A549 (cell line): ENCODE measurements around the gene CD36. TPM values are rescaled to one million over a fixed set of nuclear protein-coding genes. Genes with fewer than 3 reads are reported as not detected.

Experiments used
- ATAC-seq, 2 experiments: fragments of 200-7000 bp in 1 of 2; fragments of >200 bp in 1 of 2; cut with Nextera tagmentation in 1 of 2; cut with Tn5 transposase in 1 of 2; 3 replicates each; pipeline versions ENCODE4 v1.8.0 to v1.9.1; 2018 to 2020; ENCODE audit warnings: mild to moderate bottlenecking in 1 of 2, moderate library complexity in 1 of 2
- CTCF ChIA-PET: fragments of 300-600 bp; sonication (Branson Sonifier 250); formaldehyde crosslinking; extraction: SDS; loops from one replicate; lab custom pipeline; 2021; ENCODE audit warnings: antibody characterized with exemption, inconsistent platforms; lab: Yijun Ruan, JAX
- POLR2A ChIA-PET: fragments of 350-600 bp; formaldehyde crosslinking; extraction: SDS; loops from one replicate; lab custom pipeline; 2021; ENCODE audit warnings: antibody characterized with exemption, inconsistent platforms; lab: Yijun Ruan, JAX
- DNase-seq, 2 experiments: peaks; one replicate each; pipeline versions ENCODE4 v3.0.0 to v3.0.0-alpha.2; 2011 to 2016; ENCODE audit warnings: low read depth in 1 of 2, low spot score in 1 of 2
- FAIRE-seq: peaks from 2 replicates; lab custom pipeline; 2011; peaks lifted over from hg19 to GRCh38; lab: Jason Lieb, UNC
- H3K27ac ChIP-seq, 2 experiments: fragments of >200 bp; sonication (Bioruptor Twin); formaldehyde crosslinking; 3 replicates each; pipeline ENCODE4 v1.5.1; 2016 to 2017
- H3K4me1 ChIP-seq: fragments of >200 bp; sonication (Bioruptor Twin); formaldehyde crosslinking; 3 replicates; pipeline ENCODE4 v1.6.1; 2016
- H3K4me2 ChIP-seq: fragments of >200 bp; sonication (Bioruptor Twin); formaldehyde crosslinking; 3 replicates; pipeline ENCODE4 v1.6.1; 2016
- H3K4me3 ChIP-seq: fragments of >200 bp; sonication (Bioruptor Twin); formaldehyde crosslinking; 3 replicates; pipeline ENCODE4 v1.5.1; 2016
- H3K9me3 ChIP-seq: fragments of >200 bp; sonication (Bioruptor Twin); formaldehyde crosslinking; 3 replicates; pipeline ENCODE4 v1.6.1; 2016
- ATOH8 ChIP-seq: fragments of 250-450 bp; sonication (Bioruptor Pico); IDR thresholded peaks from 2 replicates; pipeline ENCODE4 v1.5.0; 2020; ENCODE audit warnings: low read depth, mild to moderate bottlenecking, moderate library complexity
- BCL3 ChIP-seq: fragments of >200 bp; sonication (Bioruptor Twin); formaldehyde crosslinking; IDR thresholded peaks from 3 replicates; pipeline ENCODE4 v1.6.1; 2016
- BHLHE40 ChIP-seq: IDR thresholded peaks from 2 replicates; pipeline ENCODE4 v1.6.1; 2012; ENCODE audit warnings: low read depth, low read length, inconsistent platforms
- CEBPB ChIP-seq, 2 experiments: fragments of >200 bp in 1 of 2; sonication (Bioruptor Twin) in 1 of 2; formaldehyde crosslinking in 1 of 2; IDR thresholded peaks; 2 replicates each; pipeline ENCODE4 v1.6.1; 2012 to 2016
- CHD2 ChIP-seq: fragments of 150-350 bp; IDR thresholded peaks from 2 replicates; pipeline ENCODE4 v1.6.1; 2014; ENCODE audit warnings: low read length; ENCODE audit not compliant: partially characterized antibody
- CHD4 ChIP-seq: fragments of 200-600 bp; sonication (generic); IDR thresholded peaks from 2 replicates; pipeline ENCODE4 v1.6.1; 2016; ENCODE audit warnings: antibody characterized with exemption, mild to moderate bottlenecking, borderline replicate concordance
- EHF ChIP-seq: fragments of 250-450 bp; sonication (Bioruptor Pico); IDR thresholded peaks from 2 replicates; pipeline ENCODE4 v1.5.0; 2020; ENCODE audit warnings: mild to moderate bottlenecking
- ELK1 ChIP-seq: fragments of 150-350 bp; IDR thresholded peaks from 2 replicates; pipeline ENCODE4 v1.6.1; 2014; ENCODE audit warnings: low read depth, mild to moderate bottlenecking, low read length
- FOSL2 ChIP-seq, 2 experiments: fragments of 450-650 bp in 1 of 2; fragments of >200 bp in 1 of 2; sonication (Bioruptor Twin) in 1 of 2; formaldehyde crosslinking; IDR thresholded peaks; 2 replicates each; pipeline versions ENCODE4 v1.5.0 to v1.6.1; 2016 to 2020; ENCODE audit warnings: mild to moderate bottlenecking in 1 of 2, moderate library complexity in 1 of 2
- FOXS1 ChIP-seq: fragments of 250-450 bp; sonication (Bioruptor Pico); IDR thresholded peaks from 2 replicates; pipeline ENCODE4 v1.5.0; 2020; ENCODE audit warnings: mild to moderate bottlenecking, moderate library complexity
- HDAC2 ChIP-seq: fragments of 200-600 bp; sonication (generic); IDR thresholded peaks from 2 replicates; pipeline ENCODE4 v1.6.1; 2016
- HES2 ChIP-seq: fragments of >200 bp; sonication (Bioruptor Twin); formaldehyde crosslinking; IDR thresholded peaks from 2 replicates; pipeline ENCODE4 v1.6.1; 2016
- HEYL ChIP-seq: fragments of 250-450 bp; sonication (Bioruptor Pico); IDR thresholded peaks from 2 replicates; pipeline ENCODE4 v1.8.0; 2021; ENCODE audit warnings: mild to moderate bottlenecking, moderate library complexity
- HOXB13 ChIP-seq: fragments of 250-450 bp; sonication (Bioruptor Pico); IDR thresholded peaks from 2 replicates; pipeline ENCODE4 v1.5.0; 2020; ENCODE audit warnings: low read depth, mild to moderate bottlenecking, moderate library complexity
- JUN ChIP-seq, 2 experiments: fragments of >200 bp; sonication (Bioruptor Twin); formaldehyde crosslinking; IDR thresholded peaks; 2 replicates in 1 of 2; 3 replicates in 1 of 2; pipeline ENCODE4 v1.6.1; 2016 to 2017
- KDM5A ChIP-seq: fragments of 200-600 bp; sonication (generic); IDR thresholded peaks from 2 replicates; pipeline ENCODE4 v1.6.1; 2016; ENCODE audit warnings: antibody characterized with exemption, mild to moderate bottlenecking
- MAFK ChIP-seq: fragments of 450-650 bp; IDR thresholded peaks from 2 replicates; pipeline ENCODE4 v1.6.1; 2014; ENCODE audit not compliant: partially characterized antibody
- MAX ChIP-seq: IDR thresholded peaks from 2 replicates; pipeline ENCODE4 v1.6.1; 2012
- MAZ ChIP-seq: fragments of 150-350 bp; IDR thresholded peaks from 2 replicates; pipeline ENCODE4 v1.6.1; 2014; ENCODE audit warnings: antibody characterized with exemption, low read depth, low read length, borderline replicate concordance
- PBX3 ChIP-seq: IDR thresholded peaks from 2 replicates; pipeline ENCODE4 v1.6.1; 2012
- POLR2A ChIP-seq: IDR thresholded peaks from 2 replicates; pipeline ENCODE4 v1.6.1; 2012; ENCODE audit warnings: mild to moderate bottlenecking, low read length
- RARB ChIP-seq: fragments of 250-450 bp; sonication (Bioruptor Pico); IDR thresholded peaks from 2 replicates; pipeline ENCODE4 v1.8.0; 2021; ENCODE audit warnings: mild to moderate bottlenecking, moderate library complexity
- SMC3 ChIP-seq: fragments of >200 bp; sonication (Bioruptor Twin); formaldehyde crosslinking; IDR thresholded peaks from 3 replicates; pipeline ENCODE4 v1.6.1; 2018; ENCODE audit warnings: inconsistent platforms
- SREBF2 ChIP-seq: fragments of 450-650 bp; IDR thresholded peaks from 2 replicates; pipeline ENCODE4 v1.6.1; 2014; ENCODE audit warnings: mild to moderate bottlenecking, moderate library complexity
- TP53 ChIP-seq: fragments of 250-450 bp; sonication (Bioruptor Pico); IDR thresholded peaks from 2 replicates; pipeline ENCODE4 v1.5.0; 2021; ENCODE audit warnings: mild to moderate bottlenecking, moderate library complexity
- USF2 ChIP-seq: fragments of 450-650 bp; IDR thresholded peaks from 2 replicates; pipeline ENCODE4 v1.6.1; 2014; ENCODE audit warnings: antibody characterized with exemption
- WGBS: methylation state at CpG from one replicate; pipeline ENCODE4 v1.1.6; 2017; ENCODE audit errors: missing lambda C conversion rate; 5-methylcytosine and 5-hydroxymethylcytosine counted together
- polyA plus RNA-seq, 4 experiments: library from polyadenylated mRNA; depleted of rRNA in 3 of 4; stranded (reverse); fragments of >200 nt; fragmentation: RNase III in 1 of 4; extraction: RNeasy Plus Mini Kit Qiagen cat#74134 plus additional on column Dnase treatment in 1 of 4; gene quantifications; 2 replicates in 3 of 4; 3 replicates in 1 of 4; pipeline ENCODE4 v1.2.3, GENCODE V29; 2011 to 2017

The CD36 gene
- polyA plus RNA-seq, 2 of the 4 experiments (the other 2 are of a cell fraction), result 0.12 to 0.37 TPM

GRCh38 chr7:80699045-80699638, 60.7 kb downstream of the CD36 start (continued):
- TF ChIP-seq CHD4 (no peak), CEBPB (IDR thresholded peaks at IDR 0.05) (no peak), PBX3 (no peak), EHF (CRISPR knock-in tag) (no peak), JUN (IDR thresholded peaks at IDR 0.05) (no peak), USF2 (no peak), TP53 (CRISPR knock-in tag) (no peak), HDAC2 (no peak), MAX (no peak), FOSL2 (IDR thresholded peaks at IDR 0.05) (no peak), FOSL2 (CRISPR knock-in tag; IDR thresholded peaks at IDR 0.05) (no peak), HOXB13 (CRISPR knock-in tag) (no peak), SMC3 (peak; percentile 96)

- ChIA-PET POLR2A (interaction anchor here (1.0 kb wide), 1 partner anchor 220 kb away, joined by 3 read pairs; no protein-coding TSS in a partner anchor), CTCF (interaction anchor here (0.9 to 7.1 kb wide), 6 partner anchors 16 to 771 kb away, joined by 3 to 45 read pairs (median 4); partner anchors contain the start of gene SEMA3C)
- 36% methylated on average over 4 of the region's 4 CpGs for WGBS
- Histone ChIP-seq H3K9me3 (peaks cover 5% of the 10 kb centered on the region; the same call in 1 of the 3 replicates), H3K27ac (peak overlapping the region; percentile 84 to 90), H3K4me3 (no peak overlapping the region), H3K4me1 (peaks cover 39% of the 10 kb centered on the region), H3K4me2 (peak overlapping the region; percentile 57)
- ATAC-seq (peak; percentile 48 to 66; a peak in 3 of 6 replicates), FAIRE-seq (peak; percentile 23), DNase-seq (no peak)
- TF ChIP-seq HES2 (no peak), FOXS1 (CRISPR knock-in tag) (0 out of 2 replicates have a peak, but pooled peaks have one; percentile 6)
Measured at GRCh38 chr7:80699721-80700256, 61.3 kb downstream of the CD36 start.

GRCh38 chr7:80703272-80703671, 64.8 kb downstream of the CD36 start:
- DNase-seq (no peak), FAIRE-seq (no peak), ATAC-seq (peak in 1 of 2 experiments; percentile 31; a peak in 3 of 6 replicates)
- Histone ChIP-seq H3K27ac (peak overlapping the region; percentile 36 to 90; a peak in 5 of 6 replicates), H3K4me2 (0 out of 3 replicates have a peak overlapping the region, but pooled peaks have one; percentile 4), H3K4me3 (no peak overlapping the region), H3K9me3 (no peaks in the 10 kb centered on the region), H3K4me1 (peaks cover 70% of the 10 kb centered on the region)
- TF ChIP-seq SREBF2 (no peak), BHLHE40 (no peak), MAZ (no peak), CEBPB (IDR thresholded peaks at IDR 0.05) (no peak), HEYL (CRISPR knock-in tag) (no peak), BCL3 (no peak), EHF (CRISPR knock-in tag) (no peak), MAFK (no peak), ATOH8 (CRISPR knock-in tag) (no peak), CHD2 (no peak), JUN (IDR thresholded peaks at IDR 0.05) (no peak), ELK1 (no peak), PBX3 (no peak), KDM5A (no peak), RARB (CRISPR knock-in tag) (no peak), POLR2A (no peak), FOSL2 (IDR thresholded peaks at IDR 0.05) (no peak), FOSL2 (CRISPR knock-in tag; IDR thresholded peaks at IDR 0.05) (no peak)
- 17% methylated on average over 1 of the region's 1 CpG for WGBS
- ChIA-PET POLR2A (no interaction called here), CTCF (interaction anchor here (0.6 to 7.1 kb wide), 4 partner anchors 22 to 768 kb away, joined by 3 to 45 read pairs (median 4); no protein-coding TSS in a partner anchor)
